Breast epithelium (tissue), 3 donors: ENCODE results near the gene ENOX1.

Experiments
- CTCF ChIP-seq, 3 donors: fragments of 450-650 bp; IDR thresholded peaks; one replicate each; pipeline ENCODE4 v1.5.1; 2016 to 2017; ENCODE audit warnings: antibody characterized with exemption in 3 of 3, mild to moderate bottlenecking in 3 of 3, moderate library complexity in 3 of 3
- POLR2A ChIP-seq: fragments of 450-650 bp; IDR thresholded peaks from one replicate; pipeline ENCODE4 v1.6.1; 2016; ENCODE audit warnings: antibody characterized with exemption, mild to moderate bottlenecking, moderate library complexity

GRCh38 chr13:43359536-43359935, 427.2 kb downstream of the ENOX1 start:
- no peak for TF ChIP-seq CTCF (IDR thresholded peaks at IDR 0.05)
- no peak for TF ChIP-seq POLR2A
